K562 (cell line): Measurements from ENCODE around the gene NOTCH1. TPM values are rescaled to one million over a fixed set of nuclear protein-coding genes. Genes with fewer than 3 reads are reported as not detected.

Experiments used
- CBFA2T3 ChIP-seq: fragments of 450-650 bp; IDR thresholded peaks from 2 replicates; pipeline ENCODE4 v1.6.1; 2017
- HNRNPK ChIP-seq: fragments of 200-400 bp; formaldehyde crosslinking; IDR thresholded peaks from one replicate; pipeline ENCODE4 v1.6.1; 2018; ENCODE audit warnings: mild to moderate bottlenecking, low read depth, low read length; ENCODE audit not compliant: poor library complexity, severe bottlenecking
- JUN ChIP-seq, 2 experiments: sonication (generic) in 1 of 2; formaldehyde crosslinking in 1 of 2; IDR thresholded peaks; 2 replicates each; pipeline versions ENCODE4 v1.6.1 to v1.8.0; 2012 to 2022; ENCODE audit warnings: borderline replicate concordance in 2 of 2, mild to moderate bottlenecking in 2 of 2, improper control_type of control experiment in 1 of 2, low read depth in 1 of 2, low read length in 1 of 2, missing genetic modification reagents in 1 of 2
- MECOM ChIP-seq: fragments of 250-450 bp; sonication (Bioruptor Pico); IDR thresholded peaks from 2 replicates; pipeline ENCODE4 v1.8.0; 2022; ENCODE audit warnings: inconsistent platforms
- RBM34 ChIP-seq: fragments of 200-400 bp; formaldehyde crosslinking; IDR thresholded peaks from 2 replicates; pipeline ENCODE4 v1.6.1; 2018; ENCODE audit warnings: low read length, borderline replicate concordance; ENCODE audit not compliant: insufficient read depth
- SMC3 ChIP-seq: conservative IDR thresholded peaks from 2 replicates; pipeline ENCODE4 v1.6.1; 2011; ENCODE audit warnings: low read depth, low read length, improper control_type of control experiment; ENCODE audit not compliant: insufficient read depth
- SP1 ChIP-seq: sonication (generic); formaldehyde crosslinking; IDR thresholded peaks from 2 replicates; pipeline ENCODE4 v1.8.1; 2022; ENCODE audit warnings: mild to moderate bottlenecking, missing genetic modification reagents
- TAF15 ChIP-seq: fragments of 200-400 bp; formaldehyde crosslinking; IDR thresholded peaks from 2 replicates; pipeline ENCODE4 v1.6.1; 2017; ENCODE audit warnings: mild to moderate bottlenecking, low read depth, low read length, moderate library complexity
- TCF3 ChIP-seq: sonication (generic); formaldehyde crosslinking; IDR thresholded peaks from 2 replicates; pipeline ENCODE4 v1.4.0; 2020; ENCODE audit warnings: mild to moderate bottlenecking, missing genetic modification reagents
- ZNF124 ChIP-seq: sonication (generic); formaldehyde crosslinking; IDR thresholded peaks from 2 replicates; pipeline ENCODE4 v1.8.1; 2022; ENCODE audit warnings: missing genetic modification reagents
- polyA plus RNA-seq, 8 experiments: library from polyadenylated mRNA; depleted of rRNA in 4 of 8; stranded (reverse) in 5 of 8; unstranded in 3 of 8; fragments of >200 nt; fragmentation: Nextera tagmentation in 2 of 8; fragmentation: Illumina TruSeq in 1 of 8; extraction: Ambion mirVana in 2 of 8; extraction: Trizol in 1 of 8; gene quantifications; 2 replicates each; pipeline versions ENCODE4 v1.2.1 to v1.2.3, GENCODE V29; 2011 to 2014; ENCODE audit warnings: inconsistent platforms in 1 of 8, missing spikeins in 1 of 8
- total RNA-seq, 7 experiments: library from RNA; depleted of rRNA in 6 of 7; stranded (reverse); fragments of >200 nt in 6 of 7; fragmentation: Illumina TruSeq in 2 of 7; extraction: Trizol in 2 of 7; gene quantifications; 2 replicates each; pipeline versions ENCODE4 v1.2.1 to v1.2.3, GENCODE V29; 2011 to 2021; ENCODE audit warnings: low replicate concordance in 1 of 7
- TF ChIP-seq, protein P1 (sequence below): fragments of 450-650 bp; IDR thresholded peaks from 2 replicates; pipeline ENCODE4 v1.6.1; 2016; ENCODE audit warnings: missing biosample characterization, missing genetic modification characterization
- TF ChIP-seq, protein P2 (sequence below), 2 experiments: fragments of 450-650 bp; formaldehyde crosslinking in 1 of 2; IDR thresholded peaks; 2 replicates each; pipeline versions ENCODE4 v1.4.0 to v1.6.1; 2014 to 2020; ENCODE audit warnings: mild to moderate bottlenecking in 2 of 2, borderline replicate concordance in 1 of 2, low read depth in 1 of 2
- TF ChIP-seq, protein P3 (sequence below): fragments of 250-450 bp; sonication (Bioruptor Pico); IDR thresholded peaks from 2 replicates; pipeline ENCODE4 v1.6.1; 2021; ENCODE audit warnings: mild to moderate bottlenecking
- TF ChIP-seq, protein P4 (sequence below): IDR thresholded peaks from 2 replicates; pipeline ENCODE4 v1.6.1; 2011; ENCODE audit not compliant: insufficient read length; ENCODE audit errors: extremely low read depth

The NOTCH1 gene
- total and polyA plus RNA-seq, 9 of the 15 experiments (the other 6 are each of a cell fraction or from before 2014, with no cell fraction given) = 0.03 to 31.4 (median 2.3) TPM

DNA sequence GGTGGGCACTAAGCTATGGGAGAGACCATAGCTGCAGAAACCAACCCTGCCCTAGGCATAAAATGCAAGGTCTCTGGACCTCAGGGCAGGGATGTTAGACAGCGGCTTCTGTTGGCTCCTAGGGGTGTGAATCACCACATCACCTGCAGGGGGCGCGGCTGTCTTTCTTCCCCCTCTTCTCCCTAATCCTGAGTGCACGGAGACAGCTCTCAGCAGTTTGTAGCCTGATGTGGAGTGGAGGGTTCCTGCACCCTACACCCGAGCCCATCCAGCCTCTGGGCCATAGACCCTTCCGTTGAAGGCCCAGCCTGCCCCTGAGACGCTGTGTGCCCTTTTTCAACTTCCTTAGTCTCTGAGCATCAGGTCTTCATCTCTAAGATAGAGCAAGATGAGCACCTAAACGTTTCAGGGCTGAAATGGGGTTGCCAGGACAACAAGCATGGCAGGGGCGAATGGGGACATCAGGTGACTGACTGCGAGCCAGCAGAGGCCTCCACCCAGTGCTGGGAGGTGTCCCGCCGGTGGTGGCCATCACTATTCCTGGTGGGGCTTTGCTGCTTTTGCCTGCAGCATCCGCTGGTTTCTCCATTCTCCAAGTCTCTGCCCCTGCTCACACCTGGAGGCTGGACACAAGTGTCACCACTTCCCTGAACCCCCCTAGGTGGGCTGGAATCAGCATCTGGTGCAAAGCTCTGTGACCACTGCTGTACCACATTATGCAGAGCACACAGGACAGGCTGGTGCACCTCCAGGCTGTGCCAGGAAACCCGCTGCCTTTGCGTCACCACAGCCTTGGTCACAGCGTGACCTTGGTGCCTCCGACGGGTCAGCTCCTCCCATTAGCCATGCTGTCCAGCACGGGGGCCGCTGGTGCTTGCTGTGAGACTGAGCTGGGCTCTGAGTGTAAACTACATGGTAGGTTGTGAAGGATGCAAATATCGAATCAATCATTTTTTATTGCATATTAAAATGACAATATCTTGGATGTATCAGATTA, 60.5 kb downstream of the NOTCH1 start (continued):
- TF ChIP-seq TAF15 = no peak
- TF ChIP-seq CBFA2T3 = no peak
- TF ChIP-seq, protein P1, sequence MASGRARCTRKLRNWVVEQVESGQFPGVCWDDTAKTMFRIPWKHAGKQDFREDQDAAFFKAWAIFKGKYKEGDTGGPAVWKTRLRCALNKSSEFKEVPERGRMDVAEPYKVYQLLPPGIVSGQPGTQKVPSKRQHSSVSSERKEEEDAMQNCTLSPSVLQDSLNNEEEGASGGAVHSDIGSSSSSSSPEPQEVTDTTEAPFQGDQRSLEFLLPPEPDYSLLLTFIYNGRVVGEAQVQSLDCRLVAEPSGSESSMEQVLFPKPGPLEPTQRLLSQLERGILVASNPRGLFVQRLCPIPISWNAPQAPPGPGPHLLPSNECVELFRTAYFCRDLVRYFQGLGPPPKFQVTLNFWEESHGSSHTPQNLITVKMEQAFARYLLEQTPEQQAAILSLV (tag) = no peak
- TF ChIP-seq RBM34 = no peak
- TF ChIP-seq, protein P2, sequence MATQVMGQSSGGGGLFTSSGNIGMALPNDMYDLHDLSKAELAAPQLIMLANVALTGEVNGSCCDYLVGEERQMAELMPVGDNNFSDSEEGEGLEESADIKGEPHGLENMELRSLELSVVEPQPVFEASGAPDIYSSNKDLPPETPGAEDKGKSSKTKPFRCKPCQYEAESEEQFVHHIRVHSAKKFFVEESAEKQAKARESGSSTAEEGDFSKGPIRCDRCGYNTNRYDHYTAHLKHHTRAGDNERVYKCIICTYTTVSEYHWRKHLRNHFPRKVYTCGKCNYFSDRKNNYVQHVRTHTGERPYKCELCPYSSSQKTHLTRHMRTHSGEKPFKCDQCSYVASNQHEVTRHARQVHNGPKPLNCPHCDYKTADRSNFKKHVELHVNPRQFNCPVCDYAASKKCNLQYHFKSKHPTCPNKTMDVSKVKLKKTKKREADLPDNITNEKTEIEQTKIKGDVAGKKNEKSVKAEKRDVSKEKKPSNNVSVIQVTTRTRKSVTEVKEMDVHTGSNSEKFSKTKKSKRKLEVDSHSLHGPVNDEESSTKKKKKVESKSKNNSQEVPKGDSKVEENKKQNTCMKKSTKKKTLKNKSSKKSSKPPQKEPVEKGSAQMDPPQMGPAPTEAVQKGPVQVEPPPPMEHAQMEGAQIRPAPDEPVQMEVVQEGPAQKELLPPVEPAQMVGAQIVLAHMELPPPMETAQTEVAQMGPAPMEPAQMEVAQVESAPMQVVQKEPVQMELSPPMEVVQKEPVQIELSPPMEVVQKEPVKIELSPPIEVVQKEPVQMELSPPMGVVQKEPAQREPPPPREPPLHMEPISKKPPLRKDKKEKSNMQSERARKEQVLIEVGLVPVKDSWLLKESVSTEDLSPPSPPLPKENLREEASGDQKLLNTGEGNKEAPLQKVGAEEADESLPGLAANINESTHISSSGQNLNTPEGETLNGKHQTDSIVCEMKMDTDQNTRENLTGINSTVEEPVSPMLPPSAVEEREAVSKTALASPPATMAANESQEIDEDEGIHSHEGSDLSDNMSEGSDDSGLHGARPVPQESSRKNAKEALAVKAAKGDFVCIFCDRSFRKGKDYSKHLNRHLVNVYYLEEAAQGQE (IDR thresholded peaks at IDR 0.05; ENCODE audit: borderline replicate concordance) = peak; percentile 66; the same call in 1 of the 2 replicates
- TF ChIP-seq, protein P2 (CRISPR knock-in tag; IDR thresholded peaks at IDR 0.05; ENCODE audit: low read depth) = no peak
- TF ChIP-seq, protein P3, sequence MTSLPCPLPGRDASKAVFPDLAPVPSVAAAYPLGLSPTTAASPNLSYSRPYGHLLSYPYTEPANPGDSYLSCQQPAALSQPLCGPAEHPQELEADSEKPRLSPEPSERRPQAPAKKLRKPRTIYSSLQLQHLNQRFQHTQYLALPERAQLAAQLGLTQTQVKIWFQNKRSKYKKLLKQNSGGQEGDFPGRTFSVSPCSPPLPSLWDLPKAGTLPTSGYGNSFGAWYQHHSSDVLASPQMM (CRISPR knock-in tag) = no peak
- no peak for TF ChIP-seq JUN (IDR thresholded peaks at IDR 0.05; ENCODE audit: borderline replicate concordance, low read depth, low read length)
- no peak for TF ChIP-seq JUN (CRISPR knock-in tag; IDR thresholded peaks at IDR 0.05; ENCODE audit: borderline replicate concordance)
- TF ChIP-seq SP1 (CRISPR knock-in tag) = peak; percentile 68
- no peak for TF ChIP-seq TCF3 (CRISPR knock-in tag)
- TF ChIP-seq ZNF124 (CRISPR knock-in tag) = no peak
- TF ChIP-seq, protein P4, sequence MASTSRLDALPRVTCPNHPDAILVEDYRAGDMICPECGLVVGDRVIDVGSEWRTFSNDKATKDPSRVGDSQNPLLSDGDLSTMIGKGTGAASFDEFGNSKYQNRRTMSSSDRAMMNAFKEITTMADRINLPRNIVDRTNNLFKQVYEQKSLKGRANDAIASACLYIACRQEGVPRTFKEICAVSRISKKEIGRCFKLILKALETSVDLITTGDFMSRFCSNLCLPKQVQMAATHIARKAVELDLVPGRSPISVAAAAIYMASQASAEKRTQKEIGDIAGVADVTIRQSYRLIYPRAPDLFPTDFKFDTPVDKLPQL = no peak
- no peak for TF ChIP-seq HNRNPK
- no peak for TF ChIP-seq MECOM
- peak; percentile 94 for TF ChIP-seq SMC3
